ENCODE data around the gene PDCD1. TPM values are rescaled to one million over a fixed set of nuclear protein-coding genes. Genes with fewer than 3 reads are reported as not detected.

PDCD1 gene
- not detected in 2 replicates for total RNA-seq (2016; rRNA removed; fragmentation: Illumina TruSeq; extraction: Trizol)
- not detected in 2 replicates for total RNA-seq (2016; cell fraction: cytosol; rRNA removed; fragmentation: Illumina TruSeq; extraction: Trizol; ENCODE audit: low read depth)
- 0.11 TPM in 1 of 2 replicates, not detected in the other for total RNA-seq (2016; cell fraction: insoluble cytoplasmic fraction; rRNA removed; fragmentation: Illumina TruSeq; extraction: Trizol)
- 0.09 TPM in 1 of 2 replicates, not detected in the other for total RNA-seq (2016; cell fraction: membrane; rRNA removed; fragmentation: Illumina TruSeq; extraction: Trizol)
- total RNA-seq (2016; cell fraction: nucleus; rRNA removed; fragmentation: Illumina TruSeq; extraction: Trizol) = 0.59 TPM in 1 of 2 replicates, not detected in the other
- polyA plus RNA-seq (2011; rRNA removed) = 0.04 and 0.31 TPM in 2 replicates
- polyA plus RNA-seq (2011; cell fraction: cytosol; rRNA removed) = 0.15 and 0.24 TPM in 2 replicates
- 0.18 and 0.19 TPM in 2 replicates for polyA plus RNA-seq (2011; cell fraction: nucleus; rRNA removed)
- polyA plus RNA-seq (2012) = not detected in 2 replicates
- 0.41 TPM in 1 of 2 replicates, not detected in the other for polyA plus RNA-seq (2016; cell fraction: cytosol; fragmentation: Illumina TruSeq; extraction: Trizol; ENCODE audit: low read depth)
- polyA plus RNA-seq (2016; cell fraction: insoluble cytoplasmic fraction; fragmentation: Illumina TruSeq; extraction: Trizol; ENCODE audit: low read depth) = not detected in 2 replicates
- polyA plus RNA-seq (2016; cell fraction: membrane; fragmentation: Illumina TruSeq; extraction: Trizol; ENCODE audit: low read depth) = not detected in 2 replicates
- polyA plus RNA-seq (2016; cell fraction: nucleus; fragmentation: Illumina TruSeq; extraction: Trizol; ENCODE audit: insufficient read depth, low read depth) = not detected in 2 replicates
- polyA minus RNA-seq (2011; rRNA and poly(A)+ RNA removed; ENCODE audit: low replicate concordance) = 0.70 TPM in 1 of 2 replicates, not detected in the other
- not detected in 2 replicates for polyA minus RNA-seq (2011; cell fraction: cytosol; rRNA and poly(A)+ RNA removed)
- not detected in 2 replicates for polyA minus RNA-seq (2011; cell fraction: nucleus; rRNA and poly(A)+ RNA removed)
- not detected for Bru-seq, nascent RNA
- not detected for BruChase-seq, experiment 1, labeled RNA remaining after a 6-hour chase
- percentile 9 among the genes with signal in this experiment for BruChase-seq, experiment 2, labeled RNA remaining after a 2-hour chase
- long read RNA-seq, experiment 1 = 0 reads
- long read RNA-seq, experiment 2, partial matches to known transcripts = 0 of 1 reads
- long read RNA-seq, experiment 2, other reads (novel, unspliced or antisense) = 1 of 1 reads

DNA sequence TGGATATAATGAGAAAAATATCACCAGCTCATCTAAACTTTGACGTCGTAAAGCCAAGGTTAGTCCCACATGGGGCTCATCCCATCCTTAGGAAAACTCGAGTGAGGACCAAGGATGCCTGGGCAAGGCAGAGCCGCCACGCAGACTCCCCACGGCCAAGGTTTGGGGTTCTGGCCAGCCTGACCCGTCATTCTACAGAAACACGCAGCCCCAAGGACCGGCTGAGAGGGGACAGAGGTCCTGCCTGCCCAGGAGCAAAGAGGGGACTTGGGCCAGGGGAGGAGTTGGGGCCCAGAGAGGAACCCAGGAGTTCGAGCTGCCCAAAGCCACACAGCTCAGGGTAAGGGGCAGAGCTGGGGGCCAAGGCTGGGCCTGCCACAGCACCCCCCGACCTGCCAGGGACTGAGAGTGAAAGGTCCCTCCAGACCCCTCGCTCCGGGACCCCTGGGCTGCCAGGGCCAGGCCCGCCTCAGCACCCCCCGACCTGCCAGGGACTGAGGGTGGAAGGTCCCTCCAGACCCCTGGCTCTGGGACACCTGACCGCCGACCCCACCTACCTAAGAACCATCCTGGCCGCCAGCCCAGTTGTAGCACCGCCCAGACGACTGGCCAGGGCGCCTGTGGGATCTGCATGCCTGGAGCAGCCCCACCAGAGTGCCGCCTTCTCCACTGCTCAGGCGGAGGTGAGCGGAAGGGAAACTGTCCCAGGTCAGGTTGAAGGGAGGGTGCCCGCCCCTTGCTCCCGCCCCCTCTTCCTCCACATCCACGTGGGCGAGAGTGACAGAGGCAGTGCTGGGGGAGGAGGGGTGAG is at the start of gene PDCD1:
Gene PDCD1, minus strand, starts transcription at position 689 of the 811 bp plus-strand sequence. Its CDS starts 56 bp downstream, at position 633.
- ATAC-seq = peak; percentile 61
- peak; percentile 31 for DNase-seq (ENCODE audit: low spot score)
- no peak for FAIRE-seq
- Histone ChIP-seq H4K20me1 (ENCODE audit: insufficient read depth, low read length) (no peaks in the 10 kb centered on the region), H3K36me3 (replicated peaks in 1 of 2; ENCODE audit: control insufficient read depth in 1 of 2, insufficient read depth in 2 of 2, low read length in 2 of 2) (no peaks in the 10 kb centered on the region), H3K4me1 (ENCODE audit: insufficient read depth, low read length) (peaks cover 14% of the 10 kb centered on the region), H3K27me3 (ENCODE audit: control insufficient read depth in 1 of 2, insufficient read depth in 2 of 2, low read length in 2 of 2) (peaks cover 21 to 87% of the 10 kb centered on the region in 2 experiments), H2AFZ (ENCODE audit: low read length) (no peak within 1 kb of the TSS), H3K4me3 (replicated peaks in 1 of 3; ENCODE audit: insufficient read depth in 1 of 3, low read depth in 2 of 3, low read length in 3 of 3) (peak within 1 kb of the TSS in 1 of 3 experiments; percentile 14; a peak in 1 of 6 replicates), H3K9me3 (ENCODE audit: low read length) (no peaks in the 10 kb centered on the region), H3K27ac (ENCODE audit: extremely low read length, insufficient read depth, low read length) (no peak within 1 kb of the TSS), H3K79me2 (ENCODE audit: insufficient read depth, low read length) (no peaks in the 10 kb centered on the region), H3K4me2 (ENCODE audit: low read depth, low read length) (peak within 1 kb of the TSS; percentile 30), H3K9ac (ENCODE audit: insufficient read depth, low read depth, low read length) (no peak within 1 kb of the TSS)
- CTCF ChIA-PET (ENCODE audit: low intra/inter-chr PET ratio, low total read pairs) = no interaction called here
- in situ Hi-C loops (cut with HindIII; ENCODE audit: extremely low pct_ligation_motif_present, low pct_unique_long_range_greater_than_20kb) (no loop called here), intact Hi-C loops (cut with micrococcal nuclease; ENCODE audit: unreplicated experiment) (no loop called here)
- POLR2A ChIA-PET = interaction anchor here (1.1 kb wide), 1 partner anchor 84 kb away, joined by 3 read pairs; no protein-coding TSS in a partner anchor
- BruUV-seq (replicated peaks) = no TSS peak
- 38% methylated on average over 24 of the region's 28 CpGs for WGBS (ENCODE audit: low lambda C conversion rate)
- 0 out of 2 replicates have a peak, but pooled peaks have one; percentile 10 for TF ChIP-seq GABPB1 (CRISPR knock-in tag; IDR thresholded peaks at IDR 0.05)
- no peak for TF ChIP-seq KMT2A (CRISPR knock-in tag; IDR thresholded peaks at IDR 0.05)
- peak; percentile 29; the same call in 1 of the 2 replicates for TF ChIP-seq ZNF746 (CRISPR knock-in tag; IDR thresholded peaks at IDR 0.05)
- TF ChIP-seq, protein P1, sequence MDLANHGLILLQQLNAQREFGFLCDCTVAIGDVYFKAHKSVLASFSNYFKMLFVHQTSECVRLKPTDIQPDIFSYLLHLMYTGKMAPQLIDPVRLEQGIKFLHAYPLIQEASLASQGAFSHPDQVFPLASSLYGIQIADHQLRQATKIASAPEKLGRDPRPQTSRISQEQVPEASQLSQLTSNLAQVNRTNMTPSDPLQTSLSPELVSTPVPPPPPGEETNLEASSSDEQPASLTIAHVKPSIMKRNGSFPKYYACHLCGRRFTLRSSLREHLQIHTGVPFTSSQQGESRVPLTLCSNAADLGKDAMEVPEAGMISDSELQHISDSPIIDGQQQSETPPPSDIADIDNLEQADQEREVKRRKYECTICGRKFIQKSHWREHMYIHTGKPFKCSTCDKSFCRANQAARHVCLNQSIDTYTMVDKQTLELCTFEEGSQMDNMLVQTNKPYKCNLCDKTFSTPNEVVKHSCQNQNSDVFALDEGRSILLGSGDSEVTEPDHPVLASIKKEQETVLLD (CRISPR knock-in tag; IDR thresholded peaks at IDR 0.05; ENCODE audit: low read depth) = no peak
- TF ChIP-seq SAP130 (CRISPR knock-in tag; IDR thresholded peaks at IDR 0.05; ENCODE audit: low read depth) = peak; percentile 37
- TF ChIP-seq ZBTB7A (CRISPR knock-in tag; IDR thresholded peaks at IDR 0.05) = 0 out of 2 replicates have a peak, but pooled peaks have one; percentile 13
- TF ChIP-seq, protein P2, sequence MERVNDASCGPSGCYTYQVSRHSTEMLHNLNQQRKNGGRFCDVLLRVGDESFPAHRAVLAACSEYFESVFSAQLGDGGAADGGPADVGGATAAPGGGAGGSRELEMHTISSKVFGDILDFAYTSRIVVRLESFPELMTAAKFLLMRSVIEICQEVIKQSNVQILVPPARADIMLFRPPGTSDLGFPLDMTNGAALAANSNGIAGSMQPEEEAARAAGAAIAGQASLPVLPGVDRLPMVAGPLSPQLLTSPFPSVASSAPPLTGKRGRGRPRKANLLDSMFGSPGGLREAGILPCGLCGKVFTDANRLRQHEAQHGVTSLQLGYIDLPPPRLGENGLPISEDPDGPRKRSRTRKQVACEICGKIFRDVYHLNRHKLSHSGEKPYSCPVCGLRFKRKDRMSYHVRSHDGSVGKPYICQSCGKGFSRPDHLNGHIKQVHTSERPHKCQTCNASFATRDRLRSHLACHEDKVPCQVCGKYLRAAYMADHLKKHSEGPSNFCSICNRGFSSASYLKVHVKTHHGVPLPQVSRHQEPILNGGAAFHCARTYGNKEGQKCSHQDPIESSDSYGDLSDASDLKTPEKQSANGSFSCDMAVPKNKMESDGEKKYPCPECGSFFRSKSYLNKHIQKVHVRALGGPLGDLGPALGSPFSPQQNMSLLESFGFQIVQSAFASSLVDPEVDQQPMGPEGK (CRISPR knock-in tag; IDR thresholded peaks at IDR 0.05) = 0 out of 2 replicates have a peak, but pooled peaks have one; percentile 7
- TF ChIP-seq PHF5A (CRISPR knock-in tag; IDR thresholded peaks at IDR 0.05; ENCODE audit: low read depth, unreplicated experiment) = no peak
- no peak for TF ChIP-seq ZNF589 (CRISPR knock-in tag; conservative IDR thresholded peaks at IDR 0.05)
- TF ChIP-seq ZNF619 (CRISPR knock-in tag; IDR thresholded peaks at IDR 0.05) = no peak
- TF ChIP-seq, protein P3, sequence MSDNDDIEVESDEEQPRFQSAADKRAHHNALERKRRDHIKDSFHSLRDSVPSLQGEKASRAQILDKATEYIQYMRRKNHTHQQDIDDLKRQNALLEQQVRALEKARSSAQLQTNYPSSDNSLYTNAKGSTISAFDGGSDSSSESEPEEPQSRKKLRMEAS (IDR thresholded peaks at IDR 0.05) = 0 out of 2 replicates have a peak, but pooled peaks have one; percentile 8
- no peak for TF ChIP-seq RAD21 (CRISPR knock-in tag; IDR thresholded peaks at IDR 0.05)
- no peak for TF ChIP-seq ZNF20 (CRISPR knock-in tag; IDR thresholded peaks at IDR 0.05)
- no peak for TF ChIP-seq FOXO1 (CRISPR knock-in tag; IDR thresholded peaks at IDR 0.05)
- TF ChIP-seq SP5 (CRISPR knock-in tag; IDR thresholded peaks at IDR 0.05; ENCODE audit: borderline replicate concordance, low read depth) = 0 out of 2 replicates have a peak, but pooled peaks have one; percentile 25
- 0 out of 2 replicates have a peak, but pooled peaks have one; percentile 46 for TF ChIP-seq ZNF274 (CRISPR knock-in tag; IDR thresholded peaks at IDR 0.05)
